HepG2 (cell line): ENCODE measurements around the gene TNS1. TPM values are rescaled to one million over a fixed set of nuclear protein-coding genes. Genes with fewer than 3 reads are reported as not detected.

Experiments
- ATAC-seq: fragments of 200-7000 bp; cut with Tn5 transposase; 3 replicates; pipeline ENCODE4 v1.9.1; 2020; ENCODE audit warnings: mild to moderate bottlenecking, moderate library complexity
- BruUV-seq: library from RNA; stranded (reverse); fragments of 400-500 nt; replicated peaks from 2 replicates; lab custom pipeline; 2021; lab: Mats Ljungman, UMichigan
- CTCF ChIA-PET: fragments of 300-600 bp; formaldehyde crosslinking; extraction: SDS; loops from one replicate; lab custom pipeline; 2021; ENCODE audit warnings: low total read pairs, inconsistent platforms, low intra/inter-chr PET ratio; lab: Yijun Ruan, JAX
- POLR2A ChIA-PET: fragments of 350-600 bp; sonication (Branson Sonifier 250); formaldehyde crosslinking; loops from one replicate; lab custom pipeline; 2020; ENCODE audit warnings: antibody characterized with exemption, inconsistent platforms; lab: Yijun Ruan, JAX
- DNase-seq: peaks from one replicate; pipeline ENCODE4 v3.0.0-alpha.2; 2015; ENCODE audit warnings: low spot score
- FAIRE-seq: peaks from 3 replicates; lab custom pipeline; 2011; peaks lifted over from hg19 to GRCh38; lab: Jason Lieb, UNC
- H2AFZ ChIP-seq: one replicate; pipeline ENCODE4 v1.6.1; 2011; ENCODE audit warnings: low read length, inconsistent platforms
- H3K27ac ChIP-seq: fragments of 300-600 bp; 3 replicates; pipeline ENCODE4 v1.8.0; 2011; ENCODE audit warnings: mixed run types, mild to moderate bottlenecking, mixed read lengths, low read length, inconsistent platforms; ENCODE audit not compliant: insufficient read depth; ENCODE audit errors: extremely low read length
- H3K27me3 ChIP-seq, 2 experiments: fragments of 200-600 bp in 1 of 2; 2 replicates in 1 of 2; 3 replicates in 1 of 2; pipeline versions ENCODE4 v1.6.0 to v1.8.0; 2011; ENCODE audit warnings: low read length in 2 of 2, mild to moderate bottlenecking in 2 of 2, moderate library complexity in 2 of 2, inconsistent platforms in 1 of 2; ENCODE audit not compliant: insufficient read depth in 2 of 2, control insufficient read depth in 1 of 2
- H3K36me3 ChIP-seq, 2 experiments: fragments of 200-600 bp in 1 of 2; replicated peaks in 1 of 2; 2 replicates in 1 of 2; 3 replicates in 1 of 2; pipeline versions ENCODE4 v1.5.1 to v1.8.0; 2011; ENCODE audit warnings: low read length in 2 of 2, inconsistent platforms in 1 of 2; ENCODE audit not compliant: insufficient read depth in 2 of 2, control insufficient read depth in 1 of 2
- H3K4me1 ChIP-seq: 2 replicates; pipeline ENCODE4 v1.5.1; 2012; ENCODE audit warnings: low read length, inconsistent platforms; ENCODE audit not compliant: insufficient read depth
- H3K4me2 ChIP-seq: 2 replicates; pipeline ENCODE4 v1.6.0; 2011; ENCODE audit warnings: low read depth, low read length, inconsistent platforms
- H3K4me3 ChIP-seq, 3 experiments: fragments of 200-600 bp in 1 of 3; sonication (generic), shearing (Covaris generic) in 1 of 3; replicated peaks in 1 of 3; 2 replicates each; pipeline ENCODE4 v1.5.1; 2011 to 2016; ENCODE audit warnings: low read length in 3 of 3, inconsistent platforms in 2 of 3, low read depth in 2 of 3, mild to moderate bottlenecking in 2 of 3, control low read depth in 1 of 3, mixed read lengths in 1 of 3; ENCODE audit not compliant: insufficient read depth in 1 of 3
- H3K79me2 ChIP-seq: one replicate; pipeline ENCODE4 v1.6.1; 2011; ENCODE audit warnings: low read length, inconsistent platforms; ENCODE audit not compliant: insufficient read depth
- H3K9ac ChIP-seq: 2 replicates; pipeline ENCODE4 v1.6.0; 2011; ENCODE audit warnings: mild to moderate bottlenecking, low read depth, low read length, inconsistent platforms; ENCODE audit not compliant: insufficient read depth
- H3K9me3 ChIP-seq: 2 replicates; pipeline ENCODE4 v1.5.1; 2012; ENCODE audit warnings: mild to moderate bottlenecking, low read length
- H4K20me1 ChIP-seq: 2 replicates; pipeline ENCODE4 v1.6.0; 2011; ENCODE audit warnings: inconsistent platforms, mild to moderate bottlenecking, low read length, moderate library complexity; ENCODE audit not compliant: insufficient read depth
- BRD4 ChIP-seq: sonication (generic); formaldehyde crosslinking; IDR thresholded peaks from 2 replicates; pipeline ENCODE4 v1.4.0; 2020; ENCODE audit warnings: missing genetic modification reagents
- ETV6 ChIP-seq: sonication (generic); formaldehyde crosslinking; conservative IDR thresholded peaks from 2 replicates; pipeline ENCODE4 v1.4.0; 2020; ENCODE audit warnings: missing genetic modification reagents
- GATA4 ChIP-seq: sonication (generic); IDR thresholded peaks from 2 replicates; pipeline ENCODE4 v1.6.1; 2016; ENCODE audit warnings: antibody characterized with exemption, low read depth, borderline replicate concordance
- GATAD1 ChIP-seq: IDR thresholded peaks from 2 replicates; pipeline ENCODE4 v1.6.1; 2016; ENCODE audit warnings: missing genetic modification reagents, missing compliant biosample characterization
- GATAD2A ChIP-seq: IDR thresholded peaks from 2 replicates; pipeline ENCODE4 v1.6.1; 2016
- HNRNPH1 ChIP-seq: fragments of 200-400 bp; formaldehyde crosslinking; optimal IDR thresholded peaks from 2 replicates; pipeline ENCODE3; 2017; ENCODE audit warnings: mild to moderate bottlenecking, low read depth, low read length
- HOXA7 ChIP-seq: sonication (generic); formaldehyde crosslinking; IDR thresholded peaks from 2 replicates; pipeline ENCODE4 v1.8.1; 2022; ENCODE audit warnings: mild to moderate bottlenecking, missing genetic modification reagents, moderate library complexity
- SMARCE1 ChIP-seq: fragments of 450-650 bp; IDR thresholded peaks from 2 replicates; pipeline ENCODE4 v1.6.1; 2017; ENCODE audit warnings: borderline replicate concordance
- ZFP36L1 ChIP-seq: sonication (generic); formaldehyde crosslinking; IDR thresholded peaks from 2 replicates; pipeline ENCODE4 v1.8.0; 2022; ENCODE audit warnings: mild to moderate bottlenecking, missing genetic modification reagents, moderate library complexity
- ZNF430 ChIP-seq: sonication (generic); formaldehyde crosslinking; IDR thresholded peaks from 2 replicates; pipeline ENCODE4 v1.9.0; 2021; ENCODE audit warnings: mild to moderate bottlenecking, missing genetic modification reagents
- ZNF552 ChIP-seq: sonication (generic); formaldehyde crosslinking; IDR thresholded peaks from 2 replicates; pipeline ENCODE4 v1.9.0; 2022; ENCODE audit warnings: missing genetic modification reagents, mild to moderate bottlenecking, borderline replicate concordance
- ZNF556 ChIP-seq: sonication (generic); formaldehyde crosslinking; IDR thresholded peaks from 2 replicates; pipeline ENCODE4 v1.4.0; 2020; ENCODE audit warnings: mild to moderate bottlenecking, missing genetic modification reagents, borderline replicate concordance
- ZNF607 ChIP-seq: sonication (generic); formaldehyde crosslinking; IDR thresholded peaks from 2 replicates; pipeline ENCODE4 v1.5.1; 2020; ENCODE audit warnings: missing genetic modification reagents, mild to moderate bottlenecking, borderline replicate concordance
- ZNF660 ChIP-seq: sonication (generic); formaldehyde crosslinking; IDR thresholded peaks from 2 replicates; pipeline ENCODE4 v1.5.1; 2020; ENCODE audit warnings: mild to moderate bottlenecking, low read depth, missing genetic modification reagents, borderline replicate concordance
- ZSCAN20 ChIP-seq: sonication (generic); formaldehyde crosslinking; IDR thresholded peaks from 2 replicates; pipeline ENCODE4 v1.4.0; 2020; ENCODE audit warnings: missing genetic modification reagents, mild to moderate bottlenecking, borderline replicate concordance
- ZSCAN25 ChIP-seq: sonication (generic); formaldehyde crosslinking; IDR thresholded peaks from 2 replicates; pipeline ENCODE4 v1.8.0; 2022; ENCODE audit warnings: mild to moderate bottlenecking, missing genetic modification reagents
- ZZZ3 ChIP-seq: sonication (generic); formaldehyde crosslinking; IDR thresholded peaks from 2 replicates; pipeline ENCODE4 v1.4.0; 2020; ENCODE audit warnings: missing genetic modification reagents, mild to moderate bottlenecking, borderline replicate concordance
- WGBS: methylation state at CpG from one replicate; pipeline ENCODE4 v1.1.6; 2017; ENCODE audit warnings: low lambda C conversion rate; 5-methylcytosine and 5-hydroxymethylcytosine counted together
- in situ Hi-C: cut with HindIII; loops from 2 replicates; pipeline ENCODE4 v1.10.0; 2017; ENCODE audit warnings: low pct_unique_long_range_greater_than_20kb; ENCODE audit not compliant: extremely low pct_ligation_motif_present
- intact Hi-C: fragments of 100-400 bp; cut with micrococcal nuclease; formaldehyde crosslinking; loops from one replicate; pipeline ENCODE4 v1.10.0; 2022; ENCODE audit not compliant: unreplicated experiment
- polyA plus RNA-seq, 8 experiments: library from polyadenylated mRNA; depleted of rRNA in 3 of 8; stranded (reverse) in 7 of 8; unstranded in 1 of 8; fragments of >200 nt; fragmentation: Illumina TruSeq in 4 of 8; extraction: Trizol in 4 of 8; gene quantifications; 2 replicates each; pipeline versions ENCODE4 v1.2.1 to v1.2.3, GENCODE V29; 2011 to 2016; ENCODE audit warnings: low read depth in 4 of 8, missing spikeins in 1 of 8, mixed read lengths in 1 of 8; ENCODE audit not compliant: insufficient read depth in 1 of 8
- total RNA-seq, 5 experiments: library from RNA; depleted of rRNA; stranded (reverse); fragments of >200 nt; fragmentation: Illumina TruSeq; extraction: Trizol; gene quantifications; 2 replicates each; pipeline ENCODE4 v1.2.3, GENCODE V29; 2016; ENCODE audit warnings: low read depth in 1 of 5
- TF ChIP-seq, protein P1 (sequence below): sonication (generic); formaldehyde crosslinking; IDR thresholded peaks from 2 replicates; pipeline ENCODE4 v1.5.0; 2020; ENCODE audit warnings: mild to moderate bottlenecking, missing genetic modification reagents
- TF ChIP-seq, protein P2 (sequence below): sonication (generic); formaldehyde crosslinking; IDR thresholded peaks from 2 replicates; pipeline ENCODE4 v1.5.1; 2020; ENCODE audit warnings: missing genetic modification reagents, mild to moderate bottlenecking, borderline replicate concordance
- TF ChIP-seq, protein P3 (sequence below): sonication (generic); formaldehyde crosslinking; IDR thresholded peaks from 2 replicates; pipeline ENCODE4 v1.4.0; 2020; ENCODE audit warnings: mild to moderate bottlenecking, missing genetic modification reagents

TNS1 gene
- total and polyA plus RNA-seq, 2 of the 13 experiments (the other 11 are each of a cell fraction or from before 2014, with no cell fraction given), result 1.9 to 118 TPM

DNA sequence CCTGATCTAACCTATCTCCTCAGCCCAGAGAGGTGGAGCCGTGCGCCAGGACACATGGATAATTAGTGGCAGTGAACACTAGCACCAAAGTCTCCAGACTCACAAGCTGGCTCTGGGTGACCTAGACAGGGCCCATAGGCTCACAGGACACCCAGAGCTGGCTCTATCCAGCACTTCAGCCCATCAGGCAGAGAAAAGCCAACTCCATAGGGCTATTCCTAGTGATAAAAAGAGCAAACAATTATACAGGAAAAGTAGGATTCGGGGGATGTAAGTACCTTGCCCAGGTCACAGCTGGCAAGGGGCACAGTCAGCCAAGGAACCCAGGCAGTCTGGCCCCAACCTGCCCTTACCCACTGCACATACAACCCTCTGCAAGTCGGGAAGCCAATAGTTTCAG is 178.6 kb downstream of the TNS1 start:
- Histone ChIP-seq H3K4me2 (no peak overlapping the region), H3K4me3 (no peak overlapping the region), H3K4me1 (peaks cover 6% of the 10 kb centered on the region; the same call in 1 of the 2 replicates), H3K27ac (no peak overlapping the region), H3K36me3 (peaks cover 3 to 5% of the 10 kb centered on the region in 2 experiments; a peak in 4 of 5 replicates), H3K79me2 (no peaks in the 10 kb centered on the region), H3K27me3 (no peaks in the 10 kb centered on the region), H3K9ac (no peak overlapping the region), H3K9me3 (no peaks in the 10 kb centered on the region), H2AFZ (no peak overlapping the region), H4K20me1 (peaks cover 21% of the 10 kb centered on the region; the same call in 1 of the 2 replicates)
- TF ChIP-seq ETV6, result no peak
- TF ChIP-seq, protein P1, sequence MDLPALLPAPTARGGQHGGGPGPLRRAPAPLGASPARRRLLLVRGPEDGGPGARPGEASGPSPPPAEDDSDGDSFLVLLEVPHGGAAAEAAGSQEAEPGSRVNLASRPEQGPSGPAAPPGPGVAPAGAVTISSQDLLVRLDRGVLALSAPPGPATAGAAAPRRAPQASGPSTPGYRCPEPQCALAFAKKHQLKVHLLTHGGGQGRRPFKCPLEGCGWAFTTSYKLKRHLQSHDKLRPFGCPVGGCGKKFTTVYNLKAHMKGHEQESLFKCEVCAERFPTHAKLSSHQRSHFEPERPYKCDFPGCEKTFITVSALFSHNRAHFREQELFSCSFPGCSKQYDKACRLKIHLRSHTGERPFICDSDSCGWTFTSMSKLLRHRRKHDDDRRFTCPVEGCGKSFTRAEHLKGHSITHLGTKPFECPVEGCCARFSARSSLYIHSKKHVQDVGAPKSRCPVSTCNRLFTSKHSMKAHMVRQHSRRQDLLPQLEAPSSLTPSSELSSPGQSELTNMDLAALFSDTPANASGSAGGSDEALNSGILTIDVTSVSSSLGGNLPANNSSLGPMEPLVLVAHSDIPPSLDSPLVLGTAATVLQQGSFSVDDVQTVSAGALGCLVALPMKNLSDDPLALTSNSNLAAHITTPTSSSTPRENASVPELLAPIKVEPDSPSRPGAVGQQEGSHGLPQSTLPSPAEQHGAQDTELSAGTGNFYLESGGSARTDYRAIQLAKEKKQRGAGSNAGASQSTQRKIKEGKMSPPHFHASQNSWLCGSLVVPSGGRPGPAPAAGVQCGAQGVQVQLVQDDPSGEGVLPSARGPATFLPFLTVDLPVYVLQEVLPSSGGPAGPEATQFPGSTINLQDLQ (CRISPR knock-in tag), result no peak
- no peak for TF ChIP-seq ZNF607
- TF ChIP-seq, protein P2, sequence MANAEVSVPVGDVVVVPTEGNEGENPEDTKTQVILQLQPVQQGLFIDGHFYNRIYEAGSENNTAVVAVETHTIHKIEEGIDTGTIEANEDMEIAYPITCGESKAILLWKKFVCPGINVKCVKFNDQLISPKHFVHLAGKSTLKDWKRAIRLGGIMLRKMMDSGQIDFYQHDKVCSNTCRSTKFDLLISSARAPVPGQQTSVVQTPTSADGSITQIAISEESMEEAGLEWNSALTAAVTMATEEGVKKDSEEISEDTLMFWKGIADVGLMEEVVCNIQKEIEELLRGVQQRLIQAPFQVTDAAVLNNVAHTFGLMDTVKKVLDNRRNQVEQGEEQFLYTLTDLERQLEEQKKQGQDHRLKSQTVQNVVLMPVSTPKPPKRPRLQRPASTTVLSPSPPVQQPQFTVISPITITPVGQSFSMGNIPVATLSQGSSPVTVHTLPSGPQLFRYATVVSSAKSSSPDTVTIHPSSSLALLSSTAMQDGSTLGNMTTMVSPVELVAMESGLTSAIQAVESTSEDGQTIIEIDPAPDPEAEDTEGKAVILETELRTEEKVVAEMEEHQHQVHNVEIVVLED, result no peak
- no peak for TF ChIP-seq GATAD1
- TF ChIP-seq HNRNPH1, result no peak
- TF ChIP-seq ZNF556 (CRISPR knock-in tag), result no peak
- TF ChIP-seq ZFP36L1 (CRISPR knock-in tag), result no peak
- TF ChIP-seq ZZZ3 (CRISPR knock-in tag), result no peak
- TF ChIP-seq ZNF660 (CRISPR knock-in tag), result no peak
- no peak for TF ChIP-seq HOXA7 (CRISPR knock-in tag)
- no peak for TF ChIP-seq ZNF430
- no peak for TF ChIP-seq SMARCE1
- no peak for TF ChIP-seq GATAD2A (CRISPR knock-in tag)
- TF ChIP-seq ZNF552 (CRISPR knock-in tag), result no peak
- no peak for TF ChIP-seq GATA4
- TF ChIP-seq BRD4, result no peak
- no peak for TF ChIP-seq ZSCAN20 (CRISPR knock-in tag)
- TF ChIP-seq, protein P3, sequence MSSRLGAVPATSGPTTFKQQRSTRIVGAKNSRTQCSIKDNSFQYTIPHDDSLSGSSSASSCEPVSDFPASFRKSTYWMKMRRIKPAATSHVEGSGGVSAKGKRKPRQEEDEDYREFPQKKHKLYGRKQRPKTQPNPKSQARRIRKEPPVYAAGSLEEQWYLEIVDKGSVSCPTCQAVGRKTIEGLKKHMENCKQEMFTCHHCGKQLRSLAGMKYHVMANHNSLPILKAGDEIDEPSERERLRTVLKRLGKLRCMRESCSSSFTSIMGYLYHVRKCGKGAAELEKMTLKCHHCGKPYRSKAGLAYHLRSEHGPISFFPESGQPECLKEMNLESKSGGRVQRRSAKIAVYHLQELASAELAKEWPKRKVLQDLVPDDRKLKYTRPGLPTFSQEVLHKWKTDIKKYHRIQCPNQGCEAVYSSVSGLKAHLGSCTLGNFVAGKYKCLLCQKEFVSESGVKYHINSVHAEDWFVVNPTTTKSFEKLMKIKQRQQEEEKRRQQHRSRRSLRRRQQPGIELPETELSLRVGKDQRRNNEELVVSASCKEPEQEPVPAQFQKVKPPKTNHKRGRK, result no peak
- no peak for TF ChIP-seq ZSCAN25
- in situ Hi-C loops (no loop called here), intact Hi-C loops (no loop called here)
- FAIRE-seq, result no peak
- ATAC-seq, result no peak
- BruUV-seq, result no TSS peak
- ChIA-PET POLR2A (no interaction called here), CTCF (no interaction called here)
- DNase-seq, result no peak
- 72% methylated on average over 4 of the region's 4 CpGs for WGBS
